Activated B cell treated with CpG ODN at 0.5 μM for 24 hours (primary cell): ENCODE data around the gene CTRB1. TPM values are rescaled to one million over a fixed set of nuclear protein-coding genes. Genes with fewer than 3 reads are reported as not detected.

ENCODE experiments used
- ATAC-seq: fragments of 200-7000 bp; cut with Tn5 transposase; one replicate; pipeline ENCODE4 v1.10.0; 2021; ENCODE audit warnings: low read depth, mild to moderate bottlenecking, moderate library complexity
- CTCF ChIA-PET: fragments of 350-600 bp; sonication (Branson Sonifier 250); formaldehyde crosslinking; loops from one replicate; lab custom pipeline; 2021; ENCODE audit warnings: antibody characterized with exemption; lab: Charles Lee
- POLR2A ChIA-PET: fragments of 350-600 bp; sonication (Branson Sonifier 250); formaldehyde crosslinking; loops from one replicate; lab custom pipeline; 2021; ENCODE audit warnings: antibody characterized with exemption; lab: Charles Lee
- DNase-seq: peaks from one replicate; pipeline ENCODE4 v3.0.0; 2022
- H3K27ac Mint-ChIP-seq: one replicate; pipeline ENCODE4 v1.8.0; 2020; ENCODE audit warnings: mixed read lengths
- H3K27me3 Mint-ChIP-seq: one replicate; pipeline ENCODE4 v1.8.0; 2021; ENCODE audit warnings: mixed read lengths
- H3K36me3 Mint-ChIP-seq: one replicate; pipeline ENCODE4 v1.8.0; 2021; ENCODE audit warnings: low read depth, mixed read lengths
- H3K4me1 Mint-ChIP-seq: one replicate; pipeline ENCODE4 v1.8.0; 2021; ENCODE audit warnings: mixed read lengths
- H3K4me3 Mint-ChIP-seq: one replicate; pipeline ENCODE4 v1.8.0; 2020; ENCODE audit warnings: mild to moderate bottlenecking, mixed read lengths
- H3K9me3 Mint-ChIP-seq: one replicate; pipeline ENCODE4 v1.8.0; 2020; ENCODE audit warnings: mixed read lengths
- CTCF ChIP-seq: fragments of 200-600 bp; IDR thresholded peaks from one replicate; pipeline ENCODE4 v1.8.0; 2022; ENCODE audit warnings: antibody characterized with exemption, mild to moderate bottlenecking
- intact Hi-C: fragments of 100-400 bp; cut with micrococcal nuclease; formaldehyde crosslinking; loops from one replicate; pipeline ENCODE4 v1.15.1; 2024
- total RNA-seq: library from RNA; stranded (reverse); gene quantifications from 2 replicates; pipeline ENCODE4 v1.2.3, GENCODE V29; 2022

Gene CTRB1
- total RNA-seq, 1 donor from 2014 or later: not detected

- no peak for DNase-seq
- intact Hi-C loops: no loop called here
- POLR2A ChIA-PET: no interaction called here
- Mint-ChIP-seq H3K27ac (no peak overlapping the region), H3K4me1 (no peaks in the 10 kb centered on the region), H3K27me3 (peaks cover 46% of the 10 kb centered on the region), H3K36me3 (no peaks in the 10 kb centered on the region), H3K9me3 (no peaks in the 10 kb centered on the region), H3K4me3 (no peak overlapping the region)
- no peak for ATAC-seq
- CTCF ChIA-PET: no interaction called here
- no peak for TF ChIP-seq CTCF
Observed at GRCh38 chr16:75226550-75227360, 8.0 kb downstream of the CTRB1 start.

GRCh38 chr16:75227361-75228142, 8.8 kb downstream of the CTRB1 start:
- no peak overlapping the region for H3K4me3 Mint-ChIP-seq
- POLR2A ChIA-PET: no interaction called here
- CTCF ChIA-PET: no interaction called here
- H3K27me3 Mint-ChIP-seq: peaks cover 45% of the 10 kb centered on the region
- H3K9me3 Mint-ChIP-seq: no peaks in the 10 kb centered on the region
- no peak for TF ChIP-seq CTCF
- no peaks in the 10 kb centered on the region for H3K36me3 Mint-ChIP-seq
- no peaks in the 10 kb centered on the region for H3K4me1 Mint-ChIP-seq
- ATAC-seq: no peak
- intact Hi-C loops: no loop called here
- H3K27ac Mint-ChIP-seq: no peak overlapping the region
- DNase-seq: no peak

GRCh38 chr16:75228143-75228976, 9.6 kb downstream of the CTRB1 start:
- intact Hi-C loops: no loop called here
- TF ChIP-seq CTCF: no peak

GRCh38 chr16:75229172-75230031, 10.6 kb downstream of the CTRB1 start:
- Mint-ChIP-seq H3K36me3 (no peaks in the 10 kb centered on the region), H3K9me3 (no peaks in the 10 kb centered on the region), H3K27ac (no peak overlapping the region), H3K4me3 (no peak overlapping the region), H3K27me3 (peaks cover 47% of the 10 kb centered on the region), H3K4me1 (peaks cover 2% of the 10 kb centered on the region)
- ATAC-seq: no peak
- DNase-seq: no peak
- intact Hi-C loops: loop anchor here (5.0 to 10.0 kb wide), 3 partner anchors 32 to 325 kb away; partner anchors contain the start of gene TMEM231
- ChIA-PET POLR2A (no interaction called here), CTCF (no interaction called here)
- TF ChIP-seq CTCF: no peak

More at GRCh38 chr16:75228143-75228976, 9.6 kb downstream of the CTRB1 start:
- ATAC-seq: no peak
- H3K9me3 Mint-ChIP-seq: no peaks in the 10 kb centered on the region
- POLR2A ChIA-PET: no interaction called here
- H3K27me3 Mint-ChIP-seq: peaks cover 48% of the 10 kb centered on the region
- no peaks in the 10 kb centered on the region for H3K4me1 Mint-ChIP-seq
- H3K4me3 Mint-ChIP-seq: no peak overlapping the region
- no peak for DNase-seq
- no peak overlapping the region for H3K27ac Mint-ChIP-seq
- CTCF ChIA-PET: no interaction called here
- no peaks in the 10 kb centered on the region for H3K36me3 Mint-ChIP-seq
